Left ventricle myocardium inferior (tissue), 1 donor: ENCODE data around the gene OPN1SW. TPM values are rescaled to one million over a fixed set of nuclear protein-coding genes. Genes with fewer than 3 reads are reported as not detected.

Experiments
- DNase-seq: peaks from one replicate; pipeline ENCODE4 v3.0.0-alpha.2; 2020
- H3K27ac ChIP-seq: fragments of 200-600 bp; replicated peaks from 2 replicates; pipeline ENCODE4 v1.8.0; 2021
- H3K27me3 ChIP-seq: fragments of 200-600 bp; 2 replicates; pipeline ENCODE4 v1.8.0; 2021; ENCODE audit warnings: low read depth
- H3K36me3 ChIP-seq: fragments of 200-600 bp; 2 replicates; pipeline ENCODE4 v1.8.0; 2021
- H3K4me1 ChIP-seq: fragments of 200-600 bp; 2 replicates; pipeline ENCODE4 v1.8.0; 2021
- H3K4me3 ChIP-seq: fragments of 200-600 bp; 2 replicates; pipeline ENCODE4 v1.8.0; 2021; ENCODE audit warnings: mild to moderate bottlenecking, moderate library complexity
- H3K9me3 ChIP-seq: fragments of 200-600 bp; replicated peaks from 2 replicates; pipeline ENCODE4 v1.8.0; 2021
- CTCF ChIP-seq: fragments of 200-600 bp; IDR thresholded peaks from 2 replicates; pipeline ENCODE4 v1.8.0; 2021; ENCODE audit warnings: antibody characterized with exemption, mild to moderate bottlenecking, borderline replicate concordance
- intact Hi-C: fragments of 100-400 bp; cut with micrococcal nuclease; formaldehyde crosslinking; loops from one replicate; pipeline ENCODE4 v1.11.0; 2022
- total RNA-seq: library from RNA; stranded (reverse); fragmentation: NEBNext Ultra II Directional; extraction: Animal tissue kit (Norgen Biotek cat#: 25700); gene quantifications from one replicate; pipeline ENCODE4 v1.2.1, GENCODE V29; 2021
- donor health status: DM: no; HTN: yes; CAD: no; lungs with severe emphysema.

The OPN1SW gene
- total RNA-seq, 1 donor from 2014 or later = not detected

GRCh38 chr7:128745706-128746105, 29.9 kb downstream of the OPN1SW start:
- no peak overlapping the region for H3K27ac ChIP-seq
- H3K36me3 ChIP-seq = peaks cover 24% of the 10 kb centered on the region
- no peaks in the 10 kb centered on the region for H3K27me3 ChIP-seq
- no peak for TF ChIP-seq CTCF
- H3K4me3 ChIP-seq = no peak overlapping the region
- no peak for DNase-seq
- peaks cover 67% of the 10 kb centered on the region for H3K4me1 ChIP-seq
- no peaks in the 10 kb centered on the region for H3K9me3 ChIP-seq
- intact Hi-C loops = no loop called here

GRCh38 chr7:128744366-128744905, 31.2 kb downstream of the OPN1SW start:
- intact Hi-C loops = no loop called here
- Histone ChIP-seq H3K36me3 (peaks cover 12% of the 10 kb centered on the region), H3K27ac (no peak overlapping the region)

GRCh38 chr7:128743112-128743772, 32.4 kb downstream of the OPN1SW start:
- H3K27me3 ChIP-seq = no peaks in the 10 kb centered on the region
- H3K9me3 ChIP-seq = no peaks in the 10 kb centered on the region
- no peak for TF ChIP-seq CTCF
- no peaks in the 10 kb centered on the region for H3K36me3 ChIP-seq
- intact Hi-C loops = no loop called here
- H3K27ac ChIP-seq = no peak overlapping the region
- H3K4me1 ChIP-seq = peaks cover 79% of the 10 kb centered on the region
- no peak overlapping the region for H3K4me3 ChIP-seq
- no peak for DNase-seq

More at GRCh38 chr7:128744366-128744905, 31.2 kb downstream of the OPN1SW start:
- no peaks in the 10 kb centered on the region for H3K9me3 ChIP-seq
- DNase-seq = no peak
- no peak for TF ChIP-seq CTCF
- H3K4me3 ChIP-seq = no peak overlapping the region
- H3K27me3 ChIP-seq = no peaks in the 10 kb centered on the region
- H3K4me1 ChIP-seq = peaks cover 79% of the 10 kb centered on the region

GRCh38 chr7:128742206-128742605, 33.4 kb downstream of the OPN1SW start:
- peak overlapping the region; percentile 97 for H3K27ac ChIP-seq
- H3K4me3 ChIP-seq = peak overlapping the region; percentile 98
- H3K4me1 ChIP-seq = peaks cover 73% of the 10 kb centered on the region
- no peak for TF ChIP-seq CTCF
- H3K36me3 ChIP-seq = no peaks in the 10 kb centered on the region
- no peak for DNase-seq
- H3K9me3 ChIP-seq = no peaks in the 10 kb centered on the region
- intact Hi-C loops = no loop called here
- no peaks in the 10 kb centered on the region for H3K27me3 ChIP-seq

GRCh38 chr7:128741491-128741890, 34.1 kb downstream of the OPN1SW start:
- H3K4me1 ChIP-seq = peaks cover 71% of the 10 kb centered on the region
- H3K36me3 ChIP-seq = no peaks in the 10 kb centered on the region
- no peak for TF ChIP-seq CTCF
- intact Hi-C loops = no loop called here
- DNase-seq = no peak
- no peaks in the 10 kb centered on the region for H3K9me3 ChIP-seq
- peak overlapping the region; percentile 98 for H3K4me3 ChIP-seq
- H3K27ac ChIP-seq = peak overlapping the region; percentile 97
- no peaks in the 10 kb centered on the region for H3K27me3 ChIP-seq
